Lung (tissue), 12 donors: Measurements from ENCODE around the gene RAI2. TPM values are rescaled to one million over a fixed set of nuclear protein-coding genes. Genes with fewer than 3 reads are reported as not detected.

ENCODE experiments used
- ATAC-seq: fragments of 200-7000 bp; cut with Tn5 transposase; one replicate; pipeline ENCODE4 v1.9.1; 2020; ENCODE audit warnings: moderate number of reproducible peaks; ENCODE audit not compliant: insufficient read depth, low FRiP score
- DNase-seq, 3 donors: peaks; one replicate each; pipeline ENCODE4 v3.0.0-alpha.2; 2013 to 2017
- H3K27ac ChIP-seq, 2 donors: one replicate each; pipeline ENCODE4 v1.5.1; 2013; ENCODE audit warnings: mild to moderate bottlenecking in 2 of 2, moderate library complexity in 2 of 2, control low read depth in 1 of 2, inconsistent platforms in 1 of 2, low read depth in 1 of 2, low read length in 1 of 2
- H3K27me3 ChIP-seq, 3 donors: one replicate each; pipeline ENCODE4 v1.5.1; 2013; ENCODE audit warnings: low read length in 2 of 3; ENCODE audit not compliant: control insufficient read depth in 3 of 3, insufficient read depth in 3 of 3
- H3K36me3 ChIP-seq, 4 donors: one replicate each; pipeline ENCODE4 v1.5.1; 2013; ENCODE audit warnings: low read length in 4 of 4, mild to moderate bottlenecking in 1 of 4, moderate library complexity in 1 of 4; ENCODE audit not compliant: control insufficient read depth in 4 of 4, insufficient read depth in 4 of 4
- H3K4me1 ChIP-seq, 5 donors: one replicate each; pipeline ENCODE4 v1.5.1; 2013; ENCODE audit warnings: low read length in 5 of 5, mild to moderate bottlenecking in 2 of 5, moderate library complexity in 1 of 5; ENCODE audit not compliant: control insufficient read depth in 5 of 5, insufficient read depth in 5 of 5
- H3K4me3 ChIP-seq: one replicate; pipeline ENCODE4 v1.5.1; 2013; ENCODE audit warnings: mild to moderate bottlenecking, control low read depth, moderate library complexity
- H3K9ac ChIP-seq, 2 donors: one replicate each; pipeline ENCODE4 v1.5.1; 2013; ENCODE audit warnings: low read length in 2 of 2, control low read depth in 1 of 2; ENCODE audit not compliant: insufficient read depth in 1 of 2
- H3K9me3 ChIP-seq, 4 donors: one replicate each; pipeline ENCODE4 v1.5.1; 2013; ENCODE audit warnings: low read length in 3 of 4, mild to moderate bottlenecking in 1 of 4, moderate library complexity in 1 of 4; ENCODE audit not compliant: control insufficient read depth in 4 of 4, insufficient read depth in 3 of 4
- CTCF ChIP-seq: IDR thresholded peaks from 2 replicates; pipeline ENCODE4 v1.5.1; 2012; ENCODE audit warnings: mild to moderate bottlenecking; ENCODE audit errors: control extremely low read depth, extremely low read depth
- whole genome bisulfite sequencing, 2 donors: extraction: QIAGEN DNeasy Blood & Tissue Kit; methylation state at CpG; one replicate each; pipeline ENCODE4 v1.1.7; 2013; 5-methylcytosine and 5-hydroxymethylcytosine counted together
- polyA plus RNA-seq, 2 donors: library from polyadenylated mRNA; stranded (reverse); fragments of 200-250 nt; gene quantifications; one replicate each; pipeline ENCODE4 v1.2.1, GENCODE V29; 2013
- total RNA-seq, 2 donors: library from RNA; depleted of rRNA in 1 of 2; stranded (reverse); fragments of >200 nt in 1 of 2; gene quantifications; one replicate each; pipeline ENCODE4 v1.2.1, GENCODE V29; 2014 to 2021
- donor health status: control.
- donor health status: control.
- donor health status: Bipolar disorder and iron deficiency.
- donor health status: healthy.
- donor health status: DM: yes; HTN: yes; CAD: no.

RAI2 gene
- total and polyA plus RNA-seq, 4 donors: 11.5 to 19.9 (median 13.6) TPM

- WGBS, 2 donors: 0 to 34% methylated on average over 1 of the region's 1 CpG
- no peaks in the 10 kb centered on the region for H3K36me3 ChIP-seq
- H3K27ac ChIP-seq: no peak overlapping the region
- H3K9ac ChIP-seq: no peak overlapping the region
- DNase-seq (no peak), ATAC-seq (no peak)
- peaks cover 0 to 63% (median 43%) of the 10 kb centered on the region in 3 donors for H3K27me3 ChIP-seq
- no peak for TF ChIP-seq CTCF
- no peaks in the 10 kb centered on the region for H3K4me1 ChIP-seq
- H3K4me3 ChIP-seq: no peak overlapping the region
- H3K9me3 ChIP-seq: peaks cover 0 to 4% (median 0%) of the 10 kb centered on the region in 4 donors
Observed at GRCh38 chrX:17767734-17768133, 93.4 kb downstream of the RAI2 start.

GRCh38 chrX:17759990-17760389 lies 101.1 kb downstream of the RAI2 start:
- no peak overlapping the region for H3K9ac ChIP-seq
- no peak for ATAC-seq
- H3K36me3 ChIP-seq: no peaks in the 10 kb centered on the region
- H3K27me3 ChIP-seq: peaks cover 0 to 32% (median 13%) of the 10 kb centered on the region in 3 donors
- no peaks in the 10 kb centered on the region for H3K4me1 ChIP-seq
- DNase-seq: no peak
- peaks cover 0 to 1% (median 0%) of the 10 kb centered on the region in 4 donors for H3K9me3 ChIP-seq
- H3K4me3 ChIP-seq: no peak overlapping the region
- no peak overlapping the region for H3K27ac ChIP-seq
- TF ChIP-seq CTCF: no peak
- 86 to 90% methylated on average over 1 of the region's 1 CpG for WGBS, 2 donors

GRCh38 chrX:17758382-17758781 lies 102.7 kb downstream of the RAI2 start:
- no peak for DNase-seq
- Histone ChIP-seq H3K4me3 (no peak overlapping the region), H3K9me3 (peaks cover 0 to 1% (median 0%) of the 10 kb centered on the region in 4 donors), H3K27me3 (peaks cover 0 to 29% (median 11%) of the 10 kb centered on the region in 3 donors), H3K27ac (no peak overlapping the region), H3K4me1 (no peaks in the 10 kb centered on the region), H3K36me3 (no peaks in the 10 kb centered on the region), H3K9ac (no peak overlapping the region)
- 49 to 81% methylated on average over 2 of the region's 2 CpGs for WGBS, 2 donors
- no peak for ATAC-seq
- TF ChIP-seq CTCF: no peak

GRCh38 chrX:17750436-17750835 lies 110.7 kb downstream of the RAI2 start:
- Histone ChIP-seq H3K36me3 (no peaks in the 10 kb centered on the region), H3K4me1 (peaks cover 0 to 3% (median 0%) of the 10 kb centered on the region in 5 donors), H3K9me3 (no peaks in the 10 kb centered on the region), H3K4me3 (no peak overlapping the region), H3K9ac (no peak overlapping the region), H3K27me3 (peaks cover 0 to 42% (median 22%) of the 10 kb centered on the region in 3 donors), H3K27ac (no peak overlapping the region)
- DNase-seq (no peak), ATAC-seq (no peak)
- no peak for TF ChIP-seq CTCF
- 67 to 72% methylated on average over 3 of the region's 3 CpGs for WGBS, 2 donors
